PFSK-1 (cell line): ENCODE data around the gene GSN.

ENCODE experiments used
- FOXP2 ChIP-seq: optimal IDR thresholded peaks from 2 replicates; pipeline ENCODE3; 2011; ENCODE audit warnings: borderline replicate concordance, control low read depth, inconsistent platforms; ENCODE audit not compliant: insufficient read depth; ENCODE audit errors: extremely low read length, extremely low read depth
- POLR2AphosphoS5 ChIP-seq: IDR thresholded peaks from 2 replicates; pipeline ENCODE4 v1.6.1; 2012; ENCODE audit warnings: low read depth, mild to moderate bottlenecking, control low read depth, low read length, moderate library complexity
- SIN3A ChIP-seq: IDR thresholded peaks from 2 replicates; pipeline ENCODE4 v1.6.1; 2012; ENCODE audit warnings: mild to moderate bottlenecking, low read length, moderate library complexity, borderline replicate concordance; ENCODE audit not compliant: insufficient read depth
- TAF1 ChIP-seq: IDR thresholded peaks from 2 replicates; pipeline ENCODE4 v1.6.1; 2012; ENCODE audit warnings: low read length, control low read depth, borderline replicate concordance; ENCODE audit not compliant: insufficient read depth
- TF ChIP-seq, protein P1 (sequence below), 2 experiments: IDR thresholded peaks; 2 replicates each; pipeline versions ENCODE4 v1.6.1 to v1.8.0; 2011 to 2012; ENCODE audit warnings: low read depth in 2 of 2, low read length in 2 of 2, control low read depth in 1 of 2, inconsistent platforms in 1 of 2, mild to moderate bottlenecking in 1 of 2, moderate library complexity in 1 of 2; ENCODE audit not compliant: insufficient read depth in 1 of 2

GSN gene

DNA sequence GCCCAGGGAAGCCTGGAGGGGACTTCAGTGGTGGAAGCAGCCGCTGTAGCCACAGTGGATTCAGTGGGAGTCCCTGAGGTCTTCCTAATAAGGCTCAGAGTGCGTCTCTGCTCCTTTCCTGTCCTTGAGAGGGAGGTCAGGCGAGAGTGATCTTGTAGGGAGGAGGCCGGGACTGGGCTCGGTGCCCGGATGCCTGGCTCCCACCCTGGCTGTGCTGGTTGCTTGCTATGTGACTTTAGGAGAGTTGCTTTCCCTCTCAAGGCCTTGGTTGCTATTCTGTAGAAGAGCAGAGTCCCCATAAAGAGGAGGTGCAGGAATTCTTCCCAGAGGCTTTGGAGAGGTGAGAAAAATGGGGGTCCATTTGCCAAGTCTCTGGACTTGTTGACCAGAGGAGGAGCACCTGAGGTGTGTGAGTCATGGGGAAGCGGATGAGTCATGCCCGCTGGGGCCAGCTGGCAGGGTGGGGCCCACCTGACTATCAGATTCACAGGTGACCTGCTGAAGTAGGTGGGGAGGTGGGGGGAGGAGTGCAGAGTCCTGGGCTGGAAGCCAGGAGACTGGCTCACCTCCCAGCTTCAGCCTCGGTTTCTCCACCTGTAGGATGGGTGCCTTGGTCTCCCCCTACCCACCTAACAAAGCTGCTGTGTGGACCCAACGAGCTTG lies 13.8 kb downstream of the GSN start:
- TF ChIP-seq POLR2AphosphoS5 = no peak
- TF ChIP-seq, protein P1, sequence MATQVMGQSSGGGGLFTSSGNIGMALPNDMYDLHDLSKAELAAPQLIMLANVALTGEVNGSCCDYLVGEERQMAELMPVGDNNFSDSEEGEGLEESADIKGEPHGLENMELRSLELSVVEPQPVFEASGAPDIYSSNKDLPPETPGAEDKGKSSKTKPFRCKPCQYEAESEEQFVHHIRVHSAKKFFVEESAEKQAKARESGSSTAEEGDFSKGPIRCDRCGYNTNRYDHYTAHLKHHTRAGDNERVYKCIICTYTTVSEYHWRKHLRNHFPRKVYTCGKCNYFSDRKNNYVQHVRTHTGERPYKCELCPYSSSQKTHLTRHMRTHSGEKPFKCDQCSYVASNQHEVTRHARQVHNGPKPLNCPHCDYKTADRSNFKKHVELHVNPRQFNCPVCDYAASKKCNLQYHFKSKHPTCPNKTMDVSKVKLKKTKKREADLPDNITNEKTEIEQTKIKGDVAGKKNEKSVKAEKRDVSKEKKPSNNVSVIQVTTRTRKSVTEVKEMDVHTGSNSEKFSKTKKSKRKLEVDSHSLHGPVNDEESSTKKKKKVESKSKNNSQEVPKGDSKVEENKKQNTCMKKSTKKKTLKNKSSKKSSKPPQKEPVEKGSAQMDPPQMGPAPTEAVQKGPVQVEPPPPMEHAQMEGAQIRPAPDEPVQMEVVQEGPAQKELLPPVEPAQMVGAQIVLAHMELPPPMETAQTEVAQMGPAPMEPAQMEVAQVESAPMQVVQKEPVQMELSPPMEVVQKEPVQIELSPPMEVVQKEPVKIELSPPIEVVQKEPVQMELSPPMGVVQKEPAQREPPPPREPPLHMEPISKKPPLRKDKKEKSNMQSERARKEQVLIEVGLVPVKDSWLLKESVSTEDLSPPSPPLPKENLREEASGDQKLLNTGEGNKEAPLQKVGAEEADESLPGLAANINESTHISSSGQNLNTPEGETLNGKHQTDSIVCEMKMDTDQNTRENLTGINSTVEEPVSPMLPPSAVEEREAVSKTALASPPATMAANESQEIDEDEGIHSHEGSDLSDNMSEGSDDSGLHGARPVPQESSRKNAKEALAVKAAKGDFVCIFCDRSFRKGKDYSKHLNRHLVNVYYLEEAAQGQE (IDR thresholded peaks at IDR 0.05; ENCODE audit: insufficient read depth in 1 of 2, low read depth in 2 of 2, low read length in 2 of 2) = no peak
- TF ChIP-seq TAF1 = no peak
- no peak for TF ChIP-seq SIN3A
- TF ChIP-seq FOXP2 = no peak

DNA sequence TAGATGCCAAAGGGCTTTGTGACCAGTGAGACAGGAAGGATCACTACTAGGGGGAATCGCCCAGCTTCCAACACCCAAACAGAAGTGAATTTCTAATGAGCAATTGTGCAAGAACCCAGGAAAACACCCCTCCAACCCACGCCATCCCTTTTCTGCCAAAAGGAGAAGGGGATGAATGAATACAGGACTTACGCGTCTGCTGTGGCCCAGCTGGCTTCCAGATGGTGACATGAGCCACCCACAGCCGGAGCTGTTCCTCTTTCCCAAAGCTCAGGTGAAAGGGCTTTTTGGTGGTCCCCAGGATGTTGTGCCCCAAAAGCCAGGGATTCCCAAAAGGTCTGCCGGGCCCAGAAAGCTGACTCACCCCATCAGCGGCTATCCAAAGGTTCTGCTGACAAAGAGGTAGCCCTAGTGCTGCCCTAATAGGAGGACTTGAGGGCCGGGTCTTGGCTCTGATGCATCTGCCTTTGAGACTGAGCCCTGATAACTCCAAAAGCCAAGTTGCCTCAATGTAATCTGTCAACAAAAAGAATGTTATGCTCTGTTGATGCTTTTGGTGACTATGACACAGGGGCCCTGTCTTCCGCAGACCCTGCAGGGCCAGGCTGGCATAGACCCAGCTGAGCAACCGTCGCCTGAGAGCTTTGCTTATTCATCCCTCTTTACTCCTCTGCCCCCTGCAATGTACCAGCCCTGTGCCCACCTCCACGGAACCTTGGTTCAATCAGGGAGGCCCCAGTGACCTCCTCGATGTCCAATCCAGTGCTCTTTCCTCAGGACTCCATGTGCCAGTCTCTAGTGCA lies 14.5 kb downstream of the GSN start:
- TF ChIP-seq FOXP2 (no peak), SIN3A (no peak), POLR2AphosphoS5 (no peak), TAF1 (no peak)
- TF ChIP-seq, protein P1 (IDR thresholded peaks at IDR 0.05; ENCODE audit: insufficient read depth in 1 of 2, low read depth in 2 of 2, low read length in 2 of 2) = no peak

DNA sequence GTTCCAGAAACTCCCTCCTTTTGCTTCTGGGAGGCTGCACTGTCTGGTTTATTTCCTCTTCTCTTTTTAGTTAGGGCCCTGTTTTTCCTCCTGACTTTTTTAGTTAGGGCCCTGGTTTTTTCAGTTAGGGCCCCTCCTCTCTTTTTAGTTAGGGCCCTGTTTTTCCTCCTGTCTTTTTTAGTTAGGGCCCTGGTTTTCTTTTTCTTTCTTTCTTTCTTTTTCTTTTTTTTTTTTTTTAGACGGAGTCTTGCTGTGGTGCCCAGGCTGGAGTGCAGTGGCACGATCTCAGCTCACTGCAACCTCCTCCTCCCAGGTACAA lies 15.1 kb downstream of the GSN start:
- TF ChIP-seq FOXP2 (no peak), SIN3A (no peak), POLR2AphosphoS5 (no peak), TAF1 (no peak)
- TF ChIP-seq, protein P1 (IDR thresholded peaks at IDR 0.05; ENCODE audit: insufficient read depth in 1 of 2, low read depth in 2 of 2, low read length in 2 of 2) = no peak

DNA sequence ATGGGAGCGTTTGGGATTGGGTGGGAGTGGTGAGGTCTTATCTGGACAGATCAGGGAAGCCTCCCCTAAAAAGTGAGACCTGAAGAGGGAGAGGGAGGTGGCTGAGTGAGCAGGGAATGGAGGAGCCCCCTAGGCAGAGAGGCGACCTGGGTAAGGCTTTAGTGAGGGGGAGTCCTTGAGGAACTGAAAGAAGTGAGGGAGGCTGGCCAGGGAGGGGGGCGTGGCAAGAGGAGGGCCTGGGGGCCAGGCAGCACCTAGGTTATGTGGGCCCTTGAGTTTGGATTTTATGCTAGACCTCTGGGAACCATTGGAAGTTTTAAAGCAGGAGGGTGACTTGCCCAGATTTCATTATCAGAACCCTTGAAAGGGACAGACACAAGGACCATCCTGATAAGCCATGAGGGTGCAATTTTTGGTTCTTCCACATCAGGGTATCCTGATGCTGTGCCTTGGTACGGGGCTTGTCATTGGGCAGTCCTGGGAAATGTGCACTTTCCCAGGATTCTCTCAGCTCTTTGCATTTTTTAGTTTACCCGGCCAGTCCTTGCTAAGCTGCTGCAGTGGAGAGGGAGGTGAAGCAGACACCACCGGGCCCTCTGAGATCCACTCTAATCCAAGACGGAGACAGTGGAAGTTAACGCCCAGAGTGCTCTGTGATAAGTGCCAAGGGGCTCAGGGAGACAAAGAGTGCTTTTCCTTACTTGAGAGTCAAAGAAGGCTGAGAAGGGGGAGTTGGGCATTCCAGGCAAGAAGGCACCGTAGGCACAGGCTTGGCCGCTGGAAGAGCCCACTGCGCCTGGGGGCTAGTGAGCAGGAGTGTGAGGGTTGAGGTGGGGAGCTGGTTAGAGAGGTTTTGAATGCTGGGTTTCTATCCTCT lies 16.1 kb downstream of the GSN start:
- TF ChIP-seq, protein P1 (IDR thresholded peaks at IDR 0.05; ENCODE audit: insufficient read depth in 1 of 2, low read depth in 2 of 2, low read length in 2 of 2) = no peak
- no peak for TF ChIP-seq SIN3A
- no peak for TF ChIP-seq TAF1
- TF ChIP-seq FOXP2 = no peak
- TF ChIP-seq POLR2AphosphoS5 = no peak
